ENCODE measurements around the gene SULT1C3. TPM values are rescaled to one million over a fixed set of nuclear protein-coding genes. Genes with fewer than 3 reads are reported as not detected.

SULT1C3 gene
- total RNA-seq, 1 experiment from 2014 or later: not detected

GRCh38 chr2:108195133-108195439 lies 44.7 kb upstream of the SULT1C3 start:
- CTCF ChIA-PET: no interaction called here
- Mint-ChIP-seq H3K27me3 (ENCODE audit: insufficient read depth, unreplicated experiment) (no peaks in the 10 kb centered on the region), H3K27ac (ENCODE audit: unreplicated experiment) (no peak overlapping the region), H3K36me3 (ENCODE audit: insufficient read depth, unreplicated experiment) (no peaks in the 10 kb centered on the region), H3K9me3 (ENCODE audit: unreplicated experiment) (peaks cover 2% of the 10 kb centered on the region), H3K4me1 (ENCODE audit: low read depth, unreplicated experiment) (peaks cover 13% of the 10 kb centered on the region), H3K4me3 (ENCODE audit: unreplicated experiment) (no peak overlapping the region)
- H3K4me3 ChIP-seq (ENCODE audit: low read depth, low read length): no peak overlapping the region
- intact Hi-C loops (cut with micrococcal nuclease; ENCODE audit: unreplicated experiment): no loop called here
- peaks cover 9% of the 10 kb centered on the region for H3K9me3 ChIP-seq
- H3K36me3 ChIP-seq (ENCODE audit: control insufficient read depth, insufficient read depth, low read length): no peaks in the 10 kb centered on the region
- BruUV-seq (replicated peaks): no TSS peak
- no peaks in the 10 kb centered on the region for H3K27me3 ChIP-seq (replicated peaks; ENCODE audit: control insufficient read depth, insufficient read depth, low read length)
- H3K4me1 ChIP-seq: peaks cover 8% of the 10 kb centered on the region
- no peak for DNase-seq
- POLR2A ChIA-PET: no interaction called here
- no peak for TF ChIP-seq CTCF (IDR thresholded peaks at IDR 0.05; ENCODE audit: insufficient read depth in 1 of 2, low read depth in 1 of 2, low read length in 1 of 2, severe bottlenecking in 1 of 2, unreplicated experiment in 1 of 2)

GRCh38 chr2:108199726-108200125 lies 40.0 kb upstream of the SULT1C3 start:
- CTCF ChIA-PET: no interaction called here
- no peak overlapping the region for H3K4me3 ChIP-seq (ENCODE audit: low read depth, low read length)
- POLR2A ChIA-PET: no interaction called here
- H3K36me3 Mint-ChIP-seq (ENCODE audit: insufficient read depth, unreplicated experiment): no peaks in the 10 kb centered on the region
- H3K27ac Mint-ChIP-seq (ENCODE audit: unreplicated experiment): no peak overlapping the region
- peaks cover 25% of the 10 kb centered on the region for H3K9me3 ChIP-seq
- H3K9me3 Mint-ChIP-seq (ENCODE audit: unreplicated experiment): peaks cover 29% of the 10 kb centered on the region
- peaks cover 7% of the 10 kb centered on the region for H3K4me1 Mint-ChIP-seq (ENCODE audit: low read depth, unreplicated experiment)
- no peaks in the 10 kb centered on the region for H3K27me3 Mint-ChIP-seq (ENCODE audit: insufficient read depth, unreplicated experiment)
- H3K27me3 ChIP-seq (replicated peaks; ENCODE audit: control insufficient read depth, insufficient read depth, low read length): no peaks in the 10 kb centered on the region
- no peak for TF ChIP-seq CTCF (IDR thresholded peaks at IDR 0.05; ENCODE audit: insufficient read depth in 1 of 2, low read depth in 1 of 2, low read length in 1 of 2, severe bottlenecking in 1 of 2, unreplicated experiment in 1 of 2)
- intact Hi-C loops (cut with micrococcal nuclease; ENCODE audit: unreplicated experiment): no loop called here
- no peak overlapping the region for H3K4me3 Mint-ChIP-seq (ENCODE audit: unreplicated experiment)
- H3K4me1 ChIP-seq: peaks cover 3% of the 10 kb centered on the region; the same call in 1 of the 2 replicates
- peak in 1 of 2 experiments; percentile 4 for DNase-seq
- no peaks in the 10 kb centered on the region for H3K36me3 ChIP-seq (ENCODE audit: control insufficient read depth, insufficient read depth, low read length)
- BruUV-seq (replicated peaks): no TSS peak

GRCh38 chr2:108200569-108200968 lies 39.2 kb upstream of the SULT1C3 start:
- Mint-ChIP-seq H3K27ac (ENCODE audit: unreplicated experiment) (no peak overlapping the region), H3K27me3 (ENCODE audit: insufficient read depth, unreplicated experiment) (no peaks in the 10 kb centered on the region), H3K4me3 (ENCODE audit: unreplicated experiment) (no peak overlapping the region), H3K4me1 (ENCODE audit: low read depth, unreplicated experiment) (peaks cover 6% of the 10 kb centered on the region), H3K36me3 (ENCODE audit: insufficient read depth, unreplicated experiment) (no peaks in the 10 kb centered on the region), H3K9me3 (ENCODE audit: unreplicated experiment) (peaks cover 29% of the 10 kb centered on the region)
- peaks cover 3% of the 10 kb centered on the region; the same call in 1 of the 2 replicates for H3K4me1 ChIP-seq
- POLR2A ChIA-PET: no interaction called here
- DNase-seq: no peak
- H3K9me3 ChIP-seq: peaks cover 25% of the 10 kb centered on the region
- no peaks in the 10 kb centered on the region for H3K36me3 ChIP-seq (ENCODE audit: control insufficient read depth, insufficient read depth, low read length)
- intact Hi-C loops (cut with micrococcal nuclease; ENCODE audit: unreplicated experiment): no loop called here
- no TSS peak for BruUV-seq (replicated peaks)
- no peak for TF ChIP-seq CTCF (IDR thresholded peaks at IDR 0.05; ENCODE audit: insufficient read depth in 1 of 2, low read depth in 1 of 2, low read length in 1 of 2, severe bottlenecking in 1 of 2, unreplicated experiment in 1 of 2)
- CTCF ChIA-PET: no interaction called here
- H3K27me3 ChIP-seq (replicated peaks; ENCODE audit: control insufficient read depth, insufficient read depth, low read length): no peaks in the 10 kb centered on the region
- no peak overlapping the region for H3K4me3 ChIP-seq (ENCODE audit: low read depth, low read length)
